Rectal smooth muscle tissue (tissue), 1 donor: ENCODE measurements around the gene MEIS1.

Experiments used
- H3K27ac ChIP-seq: one replicate; pipeline ENCODE4 v1.7.0; 2013; ENCODE audit warnings: low read depth, low read length, inconsistent platforms
- H3K27me3 ChIP-seq: one replicate; pipeline ENCODE4 v1.7.0; 2013; ENCODE audit warnings: low read length; ENCODE audit not compliant: control insufficient read depth, insufficient read depth
- H3K36me3 ChIP-seq: one replicate; pipeline ENCODE4 v1.7.0; 2013; ENCODE audit warnings: low read length; ENCODE audit not compliant: control insufficient read depth, insufficient read depth
- H3K4me1 ChIP-seq: one replicate; pipeline ENCODE4 v1.7.0; 2013; ENCODE audit warnings: low read length; ENCODE audit not compliant: control insufficient read depth, insufficient read depth
- H3K4me3 ChIP-seq: one replicate; pipeline ENCODE4 v1.7.0; 2013; ENCODE audit warnings: low read length
- H3K9ac ChIP-seq: one replicate; pipeline ENCODE4 v1.7.0; 2013; ENCODE audit warnings: low read length

MEIS1 gene

GRCh38 chr2:66574701-66575624 is 140.0 kb downstream of the MEIS1 start:
- Histone ChIP-seq H3K36me3 (peaks cover 2% of the 10 kb centered on the region), H3K4me3 (peak overlapping the region; percentile 71), H3K4me1 (peaks cover 19% of the 10 kb centered on the region), H3K9ac (no peak overlapping the region), H3K27ac (peak overlapping the region; percentile 99), H3K27me3 (peaks cover 13% of the 10 kb centered on the region)

- Histone ChIP-seq H3K4me1 (peaks cover 19% of the 10 kb centered on the region), H3K9ac (peak overlapping the region; percentile 54), H3K36me3 (peaks cover 2% of the 10 kb centered on the region), H3K27ac (peak overlapping the region; percentile 99), H3K27me3 (peaks cover 13% of the 10 kb centered on the region), H3K4me3 (peak overlapping the region; percentile 71)
Observed at GRCh38 chr2:66575625-66576310, 140.8 kb downstream of the MEIS1 start.

GRCh38 chr2:66576311-66576560 is 141.3 kb downstream of the MEIS1 start:
- peak overlapping the region; percentile 71 for H3K9ac ChIP-seq
- peaks cover 1% of the 10 kb centered on the region for H3K36me3 ChIP-seq
- H3K27me3 ChIP-seq: peaks cover 13% of the 10 kb centered on the region
- peak overlapping the region; percentile 99 for H3K27ac ChIP-seq
- H3K4me1 ChIP-seq: peaks cover 19% of the 10 kb centered on the region
- peak overlapping the region; percentile 71 for H3K4me3 ChIP-seq

- no peaks in the 10 kb centered on the region for H3K36me3 ChIP-seq
- peak overlapping the region; percentile 71 for H3K9ac ChIP-seq
- peaks cover 13% of the 10 kb centered on the region for H3K27me3 ChIP-seq
- H3K4me3 ChIP-seq: peak overlapping the region; percentile 71
- peak overlapping the region; percentile 99 for H3K27ac ChIP-seq
- peaks cover 19% of the 10 kb centered on the region for H3K4me1 ChIP-seq
Observed at GRCh38 chr2:66576561-66577320, 141.8 kb downstream of the MEIS1 start.

- peak overlapping the region; percentile 1 for H3K9ac ChIP-seq
Observed at GRCh38 chr2:66577321-66578053, 142.6 kb downstream of the MEIS1 start.

GRCh38 chr2:66578054-66578686 is 143.2 kb downstream of the MEIS1 start:
- no peaks in the 10 kb centered on the region for H3K36me3 ChIP-seq
- peak overlapping the region; percentile 3 for H3K9ac ChIP-seq
- peaks cover 20% of the 10 kb centered on the region for H3K27me3 ChIP-seq
- peak overlapping the region; percentile 71 for H3K4me3 ChIP-seq
- peak overlapping the region; percentile 99 for H3K27ac ChIP-seq
- peaks cover 14% of the 10 kb centered on the region for H3K4me1 ChIP-seq

More at GRCh38 chr2:66577321-66578053, 142.6 kb downstream of the MEIS1 start:
- H3K4me3 ChIP-seq: peak overlapping the region; percentile 71
- H3K27ac ChIP-seq: peak overlapping the region; percentile 99
- H3K4me1 ChIP-seq: peaks cover 16% of the 10 kb centered on the region
- no peaks in the 10 kb centered on the region for H3K36me3 ChIP-seq
- peaks cover 17% of the 10 kb centered on the region for H3K27me3 ChIP-seq

- Histone ChIP-seq H3K9ac (peak overlapping the region; percentile 3), H3K36me3 (no peaks in the 10 kb centered on the region), H3K27me3 (peaks cover 20% of the 10 kb centered on the region), H3K4me1 (peaks cover 11% of the 10 kb centered on the region), H3K4me3 (peak overlapping the region; percentile 71), H3K27ac (peak overlapping the region; percentile 99)
Observed at GRCh38 chr2:66578687-66579106, 143.8 kb downstream of the MEIS1 start.

GRCh38 chr2:66579186-66580126 is 144.5 kb downstream of the MEIS1 start:
- Histone ChIP-seq H3K36me3 (no peaks in the 10 kb centered on the region), H3K27me3 (peaks cover 20% of the 10 kb centered on the region), H3K4me3 (peak overlapping the region; percentile 45), H3K4me1 (peaks cover 8% of the 10 kb centered on the region), H3K9ac (peak overlapping the region; percentile 3), H3K27ac (peak overlapping the region; percentile 99)

GRCh38 chr2:66580166-66581049 is 145.5 kb downstream of the MEIS1 start:
- Histone ChIP-seq H3K4me1 (peaks cover 7% of the 10 kb centered on the region), H3K4me3 (peak overlapping the region; percentile 65), H3K27me3 (peaks cover 20% of the 10 kb centered on the region), H3K27ac (peak overlapping the region; percentile 99), H3K36me3 (no peaks in the 10 kb centered on the region), H3K9ac (no peak overlapping the region)
